Iris pigment epithelial cell (primary cell): Measurements from ENCODE around the gene AGAP1.
A peak's percentile ranks its signal among the peaks of the same experiment; 100 is the strongest.

Source experiments
- DNase-seq: peaks from one replicate; pipeline ENCODE4 v3.0.0-alpha.2; 2011; ENCODE audit warnings: low read depth

The AGAP1 gene

GRCh38 chr2:235493775-235494715 lies at the start of gene AGAP1:
Gene AGAP1 (plus strand): TSS chr2:235494043.
- DNase-seq: peak; percentile 85

GRCh38 chr2:235444101-235444597 lies 49.7 kb upstream of the AGAP1 start:
- no peak for DNase-seq

GRCh38 chr2:235445116-235445515 lies 48.7 kb upstream of the AGAP1 start:
- no peak for DNase-seq

DNA sequence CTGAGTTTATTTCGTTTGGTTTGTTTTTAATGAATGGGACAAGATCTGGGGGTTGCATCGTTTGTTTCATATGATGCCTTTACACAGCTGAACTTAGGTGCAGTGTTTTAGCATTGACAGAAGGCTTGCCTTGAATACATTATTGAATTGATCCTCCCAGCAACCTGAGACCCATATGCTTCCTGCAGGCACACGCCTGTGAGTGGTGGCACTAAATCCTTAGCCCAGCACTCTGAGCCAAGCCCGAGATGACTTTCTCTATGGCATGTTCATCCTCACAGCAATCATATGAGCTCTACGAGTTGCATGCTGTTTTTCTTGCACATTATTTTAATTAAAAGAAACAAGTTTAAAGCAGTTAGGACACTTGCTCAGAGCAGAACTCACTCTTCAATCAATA lies 47.8 kb upstream of the AGAP1 start:
- no peak for DNase-seq

DNA sequence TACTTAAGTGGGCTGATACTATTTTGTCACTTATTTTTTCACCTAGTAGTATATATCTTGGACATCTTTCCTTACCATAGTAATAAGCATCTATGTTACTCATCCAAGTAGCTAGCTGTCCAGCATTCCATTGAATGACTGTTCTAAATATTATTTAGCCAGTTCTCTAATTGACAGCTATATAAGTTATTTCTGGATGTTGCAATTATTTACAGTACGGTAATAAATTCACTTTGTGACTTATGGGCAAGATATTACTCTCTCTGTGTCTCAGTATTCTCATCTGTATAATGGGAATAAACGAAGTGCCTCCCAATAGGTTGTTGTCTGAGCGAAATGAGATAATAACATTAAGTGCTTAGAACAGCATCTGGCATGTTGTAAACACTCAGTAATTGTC lies 46.6 kb upstream of the AGAP1 start:
- DNase-seq: peak; percentile 67

DNA sequence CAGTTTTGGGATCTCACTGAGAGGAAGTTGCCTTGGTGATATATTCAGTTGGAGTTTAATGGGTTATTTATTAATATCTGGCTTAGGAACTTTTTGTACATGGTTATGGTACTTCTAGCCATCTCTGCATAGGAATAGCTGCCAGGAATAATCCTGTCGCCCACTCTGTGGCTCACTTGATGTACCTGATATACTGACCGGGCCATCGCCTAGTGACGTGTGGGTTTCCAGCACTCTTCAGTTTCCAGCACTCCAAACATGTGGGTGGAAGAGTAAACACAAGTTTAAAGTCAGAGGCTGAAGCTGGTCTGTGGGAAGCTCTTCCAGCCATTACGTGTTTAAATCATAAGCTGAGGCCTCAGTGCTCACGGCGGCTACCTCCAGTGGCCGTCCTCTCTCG lies 44.3 kb upstream of the AGAP1 start:
- no peak for DNase-seq

DNA sequence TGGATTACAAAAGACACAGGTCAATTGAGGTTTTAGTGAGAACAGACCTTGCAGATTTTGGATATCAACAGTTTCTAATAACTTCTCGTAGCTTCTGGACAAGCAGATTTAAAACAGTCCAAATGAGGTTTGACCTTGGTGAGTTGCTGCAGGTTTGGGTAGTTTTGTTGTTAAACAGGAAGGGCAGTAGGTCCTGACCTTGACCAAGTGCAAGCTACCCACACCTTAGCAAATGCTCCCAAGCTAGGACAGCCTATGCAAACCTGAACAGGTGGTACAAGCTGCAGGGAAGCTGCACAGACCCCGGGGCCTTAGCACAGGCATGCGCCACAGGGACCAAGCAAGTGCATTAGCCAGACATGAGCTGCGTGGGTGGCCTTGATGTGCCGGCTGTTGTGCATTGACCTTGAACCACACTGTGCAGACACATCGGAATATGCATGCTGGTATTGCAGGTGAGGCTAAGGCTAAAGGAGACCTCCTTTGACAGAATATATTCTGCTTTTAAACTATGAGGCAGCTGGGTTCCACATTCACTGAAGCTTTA lies 40.2 kb upstream of the AGAP1 start:
- DNase-seq: no peak

GRCh38 chr2:235458839-235459273 lies 35.0 kb upstream of the AGAP1 start:
- DNase-seq: peak; percentile 51

DNA sequence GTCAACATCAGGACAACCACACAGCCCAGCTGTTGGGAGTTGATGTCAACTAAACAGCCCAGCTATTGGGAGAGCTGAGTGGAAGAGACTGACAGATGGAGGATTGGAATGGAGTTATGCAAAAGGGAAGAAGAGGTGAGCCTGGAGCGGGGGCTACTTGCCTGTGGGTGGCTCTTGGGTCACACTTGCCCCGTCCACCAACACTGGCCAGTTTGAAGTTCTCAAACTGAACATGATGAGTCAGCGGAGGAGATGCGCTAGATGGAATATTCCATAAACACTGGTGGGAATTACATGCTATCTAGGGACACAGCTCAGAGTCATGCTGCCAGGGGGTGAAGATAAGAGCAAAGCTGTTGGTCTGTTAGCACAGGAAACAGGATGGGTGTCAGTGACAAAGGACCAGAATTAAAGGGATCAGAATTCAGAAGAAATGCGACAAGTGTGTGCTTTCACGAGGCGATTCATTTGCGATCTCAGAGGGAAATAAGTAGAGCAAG lies 33.2 kb upstream of the AGAP1 start:
- DNase-seq: no peak

GRCh38 chr2:235461763-235462414 lies 32.0 kb upstream of the AGAP1 start:
- no peak for DNase-seq

DNA sequence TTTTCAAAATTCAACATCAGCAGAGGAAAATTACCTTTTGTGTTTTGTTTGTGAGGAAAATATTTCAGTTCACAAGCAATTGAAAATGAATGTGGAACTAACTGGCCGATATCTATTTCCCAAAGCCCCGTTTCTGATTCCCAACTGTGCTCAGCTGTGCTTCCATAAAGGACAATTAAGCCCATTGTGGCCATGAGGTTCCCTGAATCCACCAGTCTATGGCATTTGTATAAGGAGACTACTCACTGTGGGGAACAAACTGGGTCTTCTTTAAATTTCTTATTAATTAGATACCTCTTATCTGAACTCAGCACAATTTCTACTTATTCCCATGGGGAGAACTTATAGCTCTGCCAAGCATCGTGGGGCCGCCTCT lies 31.4 kb upstream of the AGAP1 start:
- no peak for DNase-seq

GRCh38 chr2:235463893-235464292 lies 29.9 kb upstream of the AGAP1 start:
- DNase-seq: no peak

DNA sequence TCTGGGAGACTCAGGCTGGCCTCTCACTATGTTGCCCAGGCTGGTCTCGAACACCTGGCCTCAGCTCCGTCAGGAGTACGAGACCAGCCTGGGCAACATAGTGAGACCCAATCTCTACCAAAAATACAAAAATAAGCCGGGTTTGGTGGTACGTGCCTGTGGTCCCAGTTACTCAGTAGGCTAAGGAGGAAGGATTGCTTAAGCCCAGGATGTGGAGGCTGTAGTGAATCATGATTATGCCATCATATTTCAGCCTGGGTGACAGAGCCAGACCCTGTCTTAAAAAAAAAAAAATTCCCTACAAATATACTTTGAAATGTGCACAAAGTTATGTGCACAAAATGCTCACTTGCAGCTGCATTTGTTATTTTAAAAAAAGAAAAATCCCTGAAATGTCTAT lies 26.3 kb upstream of the AGAP1 start:
- DNase-seq: peak; percentile 84

- peak; percentile 93 for DNase-seq
Measured at GRCh38 chr2:235468978-235469655, 24.7 kb upstream of the AGAP1 start.

GRCh38 chr2:235471186-235471747 lies 22.6 kb upstream of the AGAP1 start:
- DNase-seq: no peak

DNA sequence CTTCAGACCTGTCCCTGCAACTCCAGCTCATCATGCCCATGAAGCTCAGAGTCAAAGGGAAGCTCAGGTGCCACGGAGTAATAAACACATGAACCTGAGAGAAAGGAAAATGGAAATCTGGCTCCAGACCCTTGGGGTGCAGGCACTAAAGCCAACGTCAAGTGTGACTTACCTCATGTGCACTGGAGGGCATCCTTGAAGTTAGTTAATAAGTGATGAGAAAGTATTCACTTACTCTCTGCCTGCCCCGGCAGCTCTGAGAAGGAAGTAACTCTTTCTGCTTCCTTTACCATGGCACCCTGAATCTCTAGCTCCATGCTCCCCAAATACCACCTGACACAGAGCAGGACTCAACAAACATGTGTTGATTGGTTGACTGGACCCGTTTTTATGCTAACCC lies 21.4 kb upstream of the AGAP1 start:
- DNase-seq: no peak

- no peak for DNase-seq
Measured at GRCh38 chr2:235478609-235479008, 15.2 kb upstream of the AGAP1 start.

DNA sequence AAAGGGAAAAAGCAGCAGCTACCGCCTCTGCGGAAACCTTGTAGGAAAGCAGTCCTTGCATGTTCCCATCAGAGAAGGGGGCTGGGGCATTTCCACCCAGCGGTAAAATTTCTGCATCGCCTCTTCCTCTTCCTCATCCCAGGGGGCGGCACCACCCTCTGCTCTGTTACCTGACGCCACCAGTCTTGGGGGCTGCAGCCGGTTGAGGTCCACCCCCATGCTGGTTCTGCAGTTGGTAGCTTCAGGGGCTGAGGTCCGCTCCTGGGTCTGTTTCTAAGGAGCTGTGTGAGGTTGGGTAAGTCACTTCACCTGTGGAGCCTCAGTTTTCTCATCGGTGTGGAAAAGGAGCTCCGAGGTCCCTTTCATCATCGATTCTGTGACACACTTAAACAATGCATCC lies 14.2 kb upstream of the AGAP1 start:
- DNase-seq: no peak

DNA sequence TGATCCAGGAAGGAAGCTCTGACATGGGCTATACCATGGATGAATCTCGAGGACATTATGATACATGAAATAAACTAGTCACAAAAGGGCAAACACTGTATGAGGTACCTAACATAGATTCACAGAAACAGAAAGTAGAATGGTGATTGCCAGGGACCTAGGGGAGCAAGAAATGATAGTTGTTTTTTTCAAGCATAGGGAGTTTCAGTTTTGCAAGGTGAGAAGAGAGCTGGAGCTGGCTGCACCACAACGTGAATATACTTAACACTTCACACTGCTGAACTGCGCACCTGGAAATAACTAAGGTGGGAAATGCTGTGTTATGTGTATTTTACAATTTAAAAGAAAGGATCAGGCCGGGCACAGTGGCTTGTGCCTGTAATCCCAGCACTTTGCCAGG lies 13.2 kb upstream of the AGAP1 start:
- no peak for DNase-seq

- no peak for DNase-seq
Measured at GRCh38 chr2:235483313-235483712, 10.5 kb upstream of the AGAP1 start.

DNA sequence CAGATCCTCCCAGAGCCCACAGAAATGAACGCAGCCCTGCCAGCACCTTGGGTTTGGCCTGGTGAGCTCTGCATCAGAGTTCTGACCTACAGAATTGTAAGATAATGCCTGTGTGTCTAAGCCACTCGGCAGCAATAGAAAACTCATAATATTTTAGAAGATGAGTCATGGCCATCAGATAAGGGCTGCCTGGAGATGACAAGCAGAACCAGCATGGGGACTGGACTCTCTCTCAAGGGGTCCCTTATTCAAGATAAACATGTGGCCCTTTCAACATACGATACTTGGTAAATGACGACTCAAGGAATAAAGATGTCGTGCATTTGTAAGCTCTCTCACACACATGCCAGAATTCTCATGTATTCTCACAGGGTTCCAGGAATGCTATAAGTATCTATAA lies 8.5 kb upstream of the AGAP1 start:
- no peak for DNase-seq

- DNase-seq: no peak
Measured at GRCh38 chr2:235486729-235487128, 7.1 kb upstream of the AGAP1 start.
